SK-N-SH treated with all-trans-retinoic acid at 6 μM for 48 hours (cell line): ENCODE measurements around the gene PPL.

Experiments
- ARNTL ChIP-seq: fragments of 450-650 bp; formaldehyde crosslinking; IDR thresholded peaks from 2 replicates; pipeline ENCODE4 v1.5.0; 2020; ENCODE audit warnings: low read depth, mild to moderate bottlenecking, moderate library complexity, borderline replicate concordance
- BACH2 ChIP-seq: fragments of 250-450 bp; sonication (Bioruptor Pico); IDR thresholded peaks from 2 replicates; pipeline ENCODE4 v1.9.0; 2021; ENCODE audit warnings: mild to moderate bottlenecking, borderline replicate concordance
- RARB ChIP-seq: fragments of 250-450 bp; sonication (Bioruptor Pico); IDR thresholded peaks from 2 replicates; pipeline ENCODE4 v1.8.0; 2021; ENCODE audit warnings: mild to moderate bottlenecking, moderate library complexity
- SNAI2 ChIP-seq: fragments of 250-450 bp; sonication (Bioruptor Pico); IDR thresholded peaks from 2 replicates; pipeline ENCODE4 v1.5.0; 2020; ENCODE audit warnings: mild to moderate bottlenecking, moderate library complexity
- TCF4 ChIP-seq: fragments of 250-450 bp; sonication (Bioruptor Pico); IDR thresholded peaks from 2 replicates; pipeline ENCODE4 v1.8.0; 2021; ENCODE audit warnings: mild to moderate bottlenecking, moderate library complexity, borderline replicate concordance
- ZFP3 ChIP-seq: fragments of 250-450 bp; sonication (Bioruptor Pico); IDR thresholded peaks from 2 replicates; pipeline ENCODE4 v1.5.0; 2020; ENCODE audit warnings: mild to moderate bottlenecking, moderate library complexity
- ZFP30 ChIP-seq: fragments of 450-650 bp; formaldehyde crosslinking; IDR thresholded peaks from 2 replicates; pipeline ENCODE4 v1.5.0; 2022; ENCODE audit warnings: mild to moderate bottlenecking, moderate library complexity
- ZNF565 ChIP-seq: fragments of 450-650 bp; formaldehyde crosslinking; conservative IDR thresholded peaks from 2 replicates; pipeline ENCODE4 v1.5.0; 2020; ENCODE audit warnings: low read depth, mild to moderate bottlenecking, moderate library complexity
- ZNF70 ChIP-seq: fragments of 450-650 bp; formaldehyde crosslinking; IDR thresholded peaks from 2 replicates; pipeline ENCODE4 v1.5.0; 2020; ENCODE audit warnings: mild to moderate bottlenecking, moderate library complexity
- ZNF8 ChIP-seq: fragments of 450-650 bp; formaldehyde crosslinking; IDR thresholded peaks from 2 replicates; pipeline ENCODE4 v1.5.0; 2020; ENCODE audit warnings: mild to moderate bottlenecking, moderate library complexity
- TF ChIP-seq, protein P1 (sequence below): fragments of 250-450 bp; sonication (Bioruptor Pico); IDR thresholded peaks from 2 replicates; pipeline ENCODE4 v1.5.1; 2021; ENCODE audit warnings: mild to moderate bottlenecking, moderate library complexity
- TF ChIP-seq, protein P2 (sequence below): fragments of 250-450 bp; sonication (Bioruptor Pico); IDR thresholded peaks from 2 replicates; pipeline ENCODE4 v1.5.1; 2020; ENCODE audit warnings: low read depth, mild to moderate bottlenecking, moderate library complexity
- TF ChIP-seq, protein P3 (sequence below): fragments of 250-450 bp; sonication (Bioruptor Pico); IDR thresholded peaks from 2 replicates; pipeline ENCODE4 v1.8.0; 2020; ENCODE audit warnings: mild to moderate bottlenecking, moderate library complexity, borderline replicate concordance
- TF ChIP-seq, protein P4 (sequence below): fragments of 250-450 bp; sonication (Bioruptor Pico); IDR thresholded peaks from 2 replicates; pipeline ENCODE4 v1.5.0; 2020; ENCODE audit warnings: mild to moderate bottlenecking, moderate library complexity

DNA sequence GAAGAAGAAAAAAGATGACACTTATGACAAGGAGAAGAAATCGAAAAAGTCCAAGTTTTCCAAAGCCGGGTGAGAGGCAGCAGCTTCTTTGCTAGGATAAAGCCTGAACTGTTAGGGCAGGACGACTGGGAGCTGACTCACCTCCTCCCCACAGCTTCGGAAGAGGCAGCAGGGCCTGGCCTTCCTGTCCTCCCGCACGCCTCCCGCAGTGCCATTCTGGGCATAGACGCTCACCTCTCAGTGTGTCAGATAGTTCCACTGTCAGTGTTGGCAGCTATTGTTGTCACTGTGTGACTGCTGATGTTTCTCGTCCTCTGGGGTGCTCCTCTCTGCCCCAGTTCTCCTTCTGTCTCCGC, 77.1 kb downstream of the PPL start:
- TF ChIP-seq, protein P1, sequence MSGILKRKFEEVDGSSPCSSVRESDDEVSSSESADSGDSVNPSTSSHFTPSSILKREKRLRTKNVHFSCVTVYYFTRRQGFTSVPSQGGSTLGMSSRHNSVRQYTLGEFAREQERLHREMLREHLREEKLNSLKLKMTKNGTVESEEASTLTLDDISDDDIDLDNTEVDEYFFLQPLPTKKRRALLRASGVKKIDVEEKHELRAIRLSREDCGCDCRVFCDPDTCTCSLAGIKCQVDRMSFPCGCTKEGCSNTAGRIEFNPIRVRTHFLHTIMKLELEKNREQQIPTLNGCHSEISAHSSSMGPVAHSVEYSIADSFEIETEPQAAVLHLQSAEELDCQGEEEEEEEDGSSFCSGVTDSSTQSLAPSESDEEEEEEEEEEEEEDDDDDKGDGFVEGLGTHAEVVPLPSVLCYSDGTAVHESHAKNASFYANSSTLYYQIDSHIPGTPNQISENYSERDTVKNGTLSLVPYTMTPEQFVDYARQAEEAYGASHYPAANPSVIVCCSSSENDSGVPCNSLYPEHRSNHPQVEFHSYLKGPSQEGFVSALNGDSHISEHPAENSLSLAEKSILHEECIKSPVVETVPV (CRISPR knock-in tag) = no peak
- TF ChIP-seq TCF4 (CRISPR knock-in tag) = no peak
- no peak for TF ChIP-seq ZNF565
- TF ChIP-seq, protein P2, sequence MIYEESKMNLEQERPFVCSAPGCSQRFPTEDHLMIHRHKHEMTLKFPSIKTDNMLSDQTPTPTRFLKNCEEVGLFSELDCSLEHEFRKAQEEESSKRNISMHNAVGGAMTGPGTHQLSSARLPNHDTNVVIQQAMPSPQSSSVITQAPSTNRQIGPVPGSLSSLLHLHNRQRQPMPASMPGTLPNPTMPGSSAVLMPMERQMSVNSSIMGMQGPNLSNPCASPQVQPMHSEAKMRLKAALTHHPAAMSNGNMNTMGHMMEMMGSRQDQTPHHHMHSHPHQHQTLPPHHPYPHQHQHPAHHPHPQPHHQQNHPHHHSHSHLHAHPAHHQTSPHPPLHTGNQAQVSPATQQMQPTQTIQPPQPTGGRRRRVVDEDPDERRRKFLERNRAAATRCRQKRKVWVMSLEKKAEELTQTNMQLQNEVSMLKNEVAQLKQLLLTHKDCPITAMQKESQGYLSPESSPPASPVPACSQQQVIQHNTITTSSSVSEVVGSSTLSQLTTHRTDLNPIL (CRISPR knock-in tag) = no peak
- TF ChIP-seq ZNF70 = no peak
- TF ChIP-seq, protein P3, sequence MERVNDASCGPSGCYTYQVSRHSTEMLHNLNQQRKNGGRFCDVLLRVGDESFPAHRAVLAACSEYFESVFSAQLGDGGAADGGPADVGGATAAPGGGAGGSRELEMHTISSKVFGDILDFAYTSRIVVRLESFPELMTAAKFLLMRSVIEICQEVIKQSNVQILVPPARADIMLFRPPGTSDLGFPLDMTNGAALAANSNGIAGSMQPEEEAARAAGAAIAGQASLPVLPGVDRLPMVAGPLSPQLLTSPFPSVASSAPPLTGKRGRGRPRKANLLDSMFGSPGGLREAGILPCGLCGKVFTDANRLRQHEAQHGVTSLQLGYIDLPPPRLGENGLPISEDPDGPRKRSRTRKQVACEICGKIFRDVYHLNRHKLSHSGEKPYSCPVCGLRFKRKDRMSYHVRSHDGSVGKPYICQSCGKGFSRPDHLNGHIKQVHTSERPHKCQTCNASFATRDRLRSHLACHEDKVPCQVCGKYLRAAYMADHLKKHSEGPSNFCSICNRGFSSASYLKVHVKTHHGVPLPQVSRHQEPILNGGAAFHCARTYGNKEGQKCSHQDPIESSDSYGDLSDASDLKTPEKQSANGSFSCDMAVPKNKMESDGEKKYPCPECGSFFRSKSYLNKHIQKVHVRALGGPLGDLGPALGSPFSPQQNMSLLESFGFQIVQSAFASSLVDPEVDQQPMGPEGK (CRISPR knock-in tag) = no peak
- TF ChIP-seq ZNF8 (CRISPR knock-in tag) = no peak
- TF ChIP-seq SNAI2 (CRISPR knock-in tag) = no peak
- TF ChIP-seq RARB (CRISPR knock-in tag) = no peak
- TF ChIP-seq ZFP3 = no peak
- TF ChIP-seq ZFP30 (CRISPR knock-in tag) = no peak
- no peak for TF ChIP-seq ARNTL
- TF ChIP-seq, protein P4, sequence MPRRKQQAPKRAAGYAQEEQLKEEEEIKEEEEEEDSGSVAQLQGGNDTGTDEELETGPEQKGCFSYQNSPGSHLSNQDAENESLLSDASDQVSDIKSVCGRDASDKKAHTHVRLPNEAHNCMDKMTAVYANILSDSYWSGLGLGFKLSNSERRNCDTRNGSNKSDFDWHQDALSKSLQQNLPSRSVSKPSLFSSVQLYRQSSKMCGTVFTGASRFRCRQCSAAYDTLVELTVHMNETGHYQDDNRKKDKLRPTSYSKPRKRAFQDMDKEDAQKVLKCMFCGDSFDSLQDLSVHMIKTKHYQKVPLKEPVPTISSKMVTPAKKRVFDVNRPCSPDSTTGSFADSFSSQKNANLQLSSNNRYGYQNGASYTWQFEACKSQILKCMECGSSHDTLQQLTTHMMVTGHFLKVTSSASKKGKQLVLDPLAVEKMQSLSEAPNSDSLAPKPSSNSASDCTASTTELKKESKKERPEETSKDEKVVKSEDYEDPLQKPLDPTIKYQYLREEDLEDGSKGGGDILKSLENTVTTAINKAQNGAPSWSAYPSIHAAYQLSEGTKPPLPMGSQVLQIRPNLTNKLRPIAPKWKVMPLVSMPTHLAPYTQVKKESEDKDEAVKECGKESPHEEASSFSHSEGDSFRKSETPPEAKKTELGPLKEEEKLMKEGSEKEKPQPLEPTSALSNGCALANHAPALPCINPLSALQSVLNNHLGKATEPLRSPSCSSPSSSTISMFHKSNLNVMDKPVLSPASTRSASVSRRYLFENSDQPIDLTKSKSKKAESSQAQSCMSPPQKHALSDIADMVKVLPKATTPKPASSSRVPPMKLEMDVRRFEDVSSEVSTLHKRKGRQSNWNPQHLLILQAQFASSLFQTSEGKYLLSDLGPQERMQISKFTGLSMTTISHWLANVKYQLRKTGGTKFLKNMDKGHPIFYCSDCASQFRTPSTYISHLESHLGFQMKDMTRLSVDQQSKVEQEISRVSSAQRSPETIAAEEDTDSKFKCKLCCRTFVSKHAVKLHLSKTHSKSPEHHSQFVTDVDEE (CRISPR knock-in tag) = no peak
- no peak for TF ChIP-seq BACH2
